GM12874 (cell line): ENCODE results near the gene SYN1.

ENCODE experiments used
- TF ChIP-seq, protein P1 (sequence below): IDR thresholded peaks from 2 replicates; pipeline ENCODE4 v1.5.1; 2011; ENCODE audit warnings: low read depth, mild to moderate bottlenecking, control low read depth, low read length, moderate library complexity; ENCODE audit not compliant: insufficient read depth

SYN1 gene

DNA sequence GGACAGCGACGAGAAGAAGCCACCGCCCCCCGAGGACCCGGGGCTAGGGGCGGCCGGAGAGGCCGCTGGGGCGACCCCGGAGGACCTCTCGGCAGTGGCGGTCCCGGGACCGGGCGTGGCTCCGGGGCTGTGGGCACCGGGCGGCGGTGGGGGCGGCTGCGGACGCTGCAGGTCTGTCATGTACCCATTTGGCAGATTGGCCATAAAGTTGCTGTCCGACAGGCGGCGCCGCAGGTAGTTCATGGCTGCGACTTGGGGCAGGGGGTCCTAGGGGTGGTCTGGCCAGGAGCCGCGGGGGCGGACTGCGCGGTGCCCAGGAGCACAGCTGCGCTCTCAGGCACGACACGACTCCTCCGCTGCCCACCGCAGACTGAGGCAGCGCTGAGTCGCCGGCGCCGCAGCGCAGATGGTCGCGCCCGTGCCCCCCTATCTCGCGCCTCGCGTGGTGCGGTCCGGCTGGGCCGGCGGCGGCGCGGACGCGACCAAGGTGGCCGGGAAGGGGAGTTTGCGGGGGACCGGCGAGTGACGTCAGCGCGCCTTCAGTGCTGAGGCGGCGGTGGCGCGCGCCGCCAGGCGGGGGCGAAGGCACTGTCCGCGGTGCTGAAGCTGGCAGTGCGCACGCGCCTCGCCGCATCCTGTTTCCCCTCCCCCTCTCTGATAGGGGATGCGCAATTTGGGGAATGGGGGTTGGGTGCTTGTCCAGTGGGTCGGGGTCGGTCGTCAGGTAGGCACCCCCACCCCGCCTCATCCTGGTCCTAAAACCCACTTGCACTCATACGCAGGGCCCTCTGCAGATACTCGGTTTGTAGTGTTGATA lies at the start of gene SYN1:
Gene SYN1, minus strand, starts transcription at position 372 of the 817 bp plus-strand sequence. Its CDS starts 129 bp downstream, at position 243.
- TF ChIP-seq, protein P1, sequence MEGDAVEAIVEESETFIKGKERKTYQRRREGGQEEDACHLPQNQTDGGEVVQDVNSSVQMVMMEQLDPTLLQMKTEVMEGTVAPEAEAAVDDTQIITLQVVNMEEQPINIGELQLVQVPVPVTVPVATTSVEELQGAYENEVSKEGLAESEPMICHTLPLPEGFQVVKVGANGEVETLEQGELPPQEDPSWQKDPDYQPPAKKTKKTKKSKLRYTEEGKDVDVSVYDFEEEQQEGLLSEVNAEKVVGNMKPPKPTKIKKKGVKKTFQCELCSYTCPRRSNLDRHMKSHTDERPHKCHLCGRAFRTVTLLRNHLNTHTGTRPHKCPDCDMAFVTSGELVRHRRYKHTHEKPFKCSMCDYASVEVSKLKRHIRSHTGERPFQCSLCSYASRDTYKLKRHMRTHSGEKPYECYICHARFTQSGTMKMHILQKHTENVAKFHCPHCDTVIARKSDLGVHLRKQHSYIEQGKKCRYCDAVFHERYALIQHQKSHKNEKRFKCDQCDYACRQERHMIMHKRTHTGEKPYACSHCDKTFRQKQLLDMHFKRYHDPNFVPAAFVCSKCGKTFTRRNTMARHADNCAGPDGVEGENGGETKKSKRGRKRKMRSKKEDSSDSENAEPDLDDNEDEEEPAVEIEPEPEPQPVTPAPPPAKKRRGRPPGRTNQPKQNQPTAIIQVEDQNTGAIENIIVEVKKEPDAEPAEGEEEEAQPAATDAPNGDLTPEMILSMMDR: peak; percentile 57

DNA sequence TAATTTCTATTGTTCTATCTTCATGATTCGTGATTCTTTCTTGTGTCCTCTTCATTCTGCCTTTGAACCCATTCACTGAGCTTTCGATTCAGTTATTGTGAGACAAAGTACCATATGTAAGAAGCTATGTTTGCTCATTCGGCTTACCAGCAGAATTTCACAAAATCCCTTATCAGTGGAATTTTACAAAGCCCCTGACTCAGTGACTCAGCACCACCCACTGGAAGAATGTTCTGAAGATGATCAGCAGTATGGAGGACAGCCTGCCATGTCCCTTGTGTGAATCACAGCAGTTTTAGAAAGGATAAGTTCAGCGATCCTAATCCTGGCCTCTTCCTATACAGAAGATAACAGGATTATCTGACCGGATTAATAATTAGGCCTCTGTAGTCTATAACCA lies 45.1 kb upstream of the SYN1 start:
- TF ChIP-seq, protein P1: no peak

DNA sequence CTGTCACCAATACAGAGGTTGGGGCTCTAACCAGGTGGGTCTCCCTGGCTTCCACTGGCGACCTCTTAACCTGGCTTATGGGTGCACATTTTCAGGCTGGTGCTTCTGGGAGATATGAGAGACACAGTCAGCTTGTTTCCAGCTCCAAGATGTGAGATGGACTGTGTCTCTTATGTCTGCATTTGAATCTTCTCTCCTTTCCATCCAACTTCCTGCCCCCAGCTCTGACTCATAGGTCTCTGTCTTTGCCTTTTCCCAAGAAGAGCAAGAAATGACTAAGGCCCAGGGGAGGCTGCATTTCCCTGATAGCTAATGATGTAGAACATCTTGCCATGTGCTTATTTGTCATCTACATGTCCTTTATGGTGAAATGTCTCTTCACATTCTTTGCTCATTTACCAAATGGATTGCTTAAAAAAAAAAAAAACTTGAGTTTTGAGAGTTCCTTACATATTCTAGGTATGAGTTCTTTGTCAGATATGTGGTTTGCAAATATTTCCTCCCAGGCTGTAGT lies 42.5 kb upstream of the SYN1 start:
- TF ChIP-seq, protein P1: no peak

DNA sequence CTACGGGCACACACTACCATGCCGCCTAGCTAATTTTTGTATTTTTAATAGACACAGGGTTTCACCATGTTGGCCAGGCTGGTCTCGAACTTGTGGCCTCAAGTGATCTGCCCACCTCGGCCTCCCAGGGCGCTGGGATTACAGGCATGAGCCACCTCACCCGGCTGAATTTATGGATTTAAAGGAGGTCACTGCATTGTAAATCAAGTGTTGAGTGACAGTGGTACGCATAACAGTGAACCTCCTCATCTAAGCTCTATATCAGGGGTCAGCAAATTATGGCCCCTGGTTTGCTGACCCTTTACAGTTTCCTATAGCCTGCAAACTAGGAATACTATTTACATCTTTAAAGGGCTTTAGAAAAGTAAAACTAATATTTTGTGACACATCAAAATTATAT lies 41.9 kb upstream of the SYN1 start:
- TF ChIP-seq, protein P1: no peak

DNA sequence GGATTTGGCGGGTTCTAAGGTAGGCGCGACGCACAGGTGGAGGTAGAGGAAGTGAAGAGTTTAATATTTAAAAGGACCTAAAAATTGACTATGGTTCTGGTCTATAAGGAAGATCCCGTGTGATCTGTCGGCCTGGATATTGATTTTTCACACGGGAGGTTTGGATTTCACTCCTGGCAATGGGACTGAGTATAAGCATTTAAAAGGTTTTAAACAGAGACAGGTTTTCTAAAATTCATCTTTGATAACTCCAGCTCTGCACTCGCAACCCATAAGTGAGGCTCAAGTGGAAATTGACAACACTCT lies 39.7 kb upstream of the SYN1 start:
- TF ChIP-seq, protein P1: no peak

DNA sequence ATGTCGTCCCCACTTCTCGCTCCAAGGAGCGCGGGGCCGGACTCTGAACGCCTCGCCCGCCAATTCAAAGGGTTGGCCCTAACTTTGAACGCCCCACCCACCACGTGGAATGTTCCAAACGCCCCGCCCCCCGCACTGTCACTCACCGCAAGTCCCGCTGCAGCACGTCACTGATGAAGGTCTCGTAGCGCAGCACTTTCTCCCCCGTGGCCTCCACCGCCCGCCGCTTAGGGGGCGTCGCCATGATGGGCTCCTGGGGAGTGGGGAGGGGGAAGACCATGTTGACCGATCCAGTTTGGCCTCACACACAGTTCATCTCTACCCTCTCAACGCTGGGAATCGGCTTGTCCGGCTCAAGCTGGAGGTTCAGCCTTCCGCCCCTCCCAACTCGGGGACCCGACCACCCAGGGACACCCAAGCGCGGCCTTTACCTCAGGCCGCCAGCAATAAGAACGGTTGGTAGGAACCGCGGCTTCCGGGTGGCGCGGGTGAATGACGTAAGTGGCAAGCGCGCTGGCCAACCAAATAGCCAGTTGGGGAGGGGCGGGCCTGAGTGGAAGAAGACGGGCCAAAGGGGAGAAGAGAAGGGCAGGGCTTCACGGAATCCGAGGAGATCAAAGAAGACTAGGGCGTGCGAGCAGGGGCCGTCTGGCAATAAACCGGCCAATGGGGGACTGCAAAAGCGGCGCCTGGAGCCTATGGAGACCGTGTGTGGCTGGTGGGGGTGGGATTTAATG lies 39.2 kb upstream of the SYN1 start, which contains the start of gene UXT:
Gene UXT, minus strand, starts transcription at position 497 of the 737 bp plus-strand sequence. Its CDS starts 253 bp downstream, at position 244.
- TF ChIP-seq, protein P1: no peak

DNA sequence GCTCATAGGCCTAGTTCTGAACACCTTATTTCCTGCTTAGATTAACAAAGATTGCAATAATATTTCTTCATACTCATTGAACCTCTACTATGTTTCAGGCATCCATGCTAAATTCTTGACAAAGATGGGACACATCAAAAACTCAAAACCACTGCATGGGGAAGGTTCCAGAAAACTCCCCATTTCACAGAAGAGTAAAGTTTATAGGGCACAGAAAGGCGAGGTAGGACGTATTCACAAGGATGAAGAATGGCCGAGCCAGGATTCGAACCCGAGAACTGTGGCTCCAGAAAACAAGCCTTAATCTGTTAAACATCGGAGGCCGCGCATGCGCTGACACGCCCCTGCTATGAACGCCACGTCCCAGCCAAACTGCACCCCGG lies 38.6 kb upstream of the SYN1 start:
- TF ChIP-seq, protein P1: no peak
